HepG2 (cell line): ENCODE results near the gene IGDCC3.

Experiments
- BCL6 ChIP-seq: IDR thresholded peaks from 2 replicates; pipeline ENCODE4 v1.6.1; 2016; ENCODE audit warnings: missing genetic modification reagents, missing compliant biosample characterization
- ETV6 ChIP-seq: sonication (generic); formaldehyde crosslinking; conservative IDR thresholded peaks from 2 replicates; pipeline ENCODE4 v1.4.0; 2020; ENCODE audit warnings: missing genetic modification reagents
- FOSL2 ChIP-seq: sonication (generic); formaldehyde crosslinking; IDR thresholded peaks from 2 replicates; pipeline ENCODE4 v1.4.0; 2020; ENCODE audit warnings: missing genetic modification reagents
- KLF6 ChIP-seq: IDR thresholded peaks from 2 replicates; pipeline ENCODE4 v1.8.0; 2016; ENCODE audit warnings: missing biosample characterization, missing genetic modification reagents
- NFIC ChIP-seq: IDR thresholded peaks from 2 replicates; pipeline ENCODE4 v1.6.1; 2012; ENCODE audit warnings: mild to moderate bottlenecking, low read length, inconsistent platforms
- NKX3-1 ChIP-seq: sonication (generic); formaldehyde crosslinking; IDR thresholded peaks from 2 replicates; pipeline ENCODE4 v1.5.0; 2020; ENCODE audit warnings: missing genetic modification reagents
- SRSF9 ChIP-seq: fragments of 200-400 bp; formaldehyde crosslinking; IDR thresholded peaks from 2 replicates; pipeline ENCODE4 v1.6.1; 2018; ENCODE audit warnings: borderline replicate concordance, mild to moderate bottlenecking, low read depth, low read length; ENCODE audit not compliant: insufficient read depth, poor library complexity, severe bottlenecking
- YY1 ChIP-seq: IDR thresholded peaks from 2 replicates; pipeline ENCODE4 v1.6.1; 2011; ENCODE audit warnings: low read length, low read depth, moderate library complexity, mild to moderate bottlenecking; ENCODE audit not compliant: insufficient read depth, insufficient replicate concordance
- ZBTB21 ChIP-seq: sonication (generic); formaldehyde crosslinking; IDR thresholded peaks from 2 replicates; pipeline ENCODE4 v1.4.0; 2020; ENCODE audit warnings: missing genetic modification reagents
- ZNF33A ChIP-seq: sonication (generic); formaldehyde crosslinking; IDR thresholded peaks from 2 replicates; pipeline ENCODE4 v1.5.1; 2020; ENCODE audit warnings: missing genetic modification reagents, mild to moderate bottlenecking, moderate library complexity, borderline replicate concordance
- ZNF343 ChIP-seq: sonication (generic); formaldehyde crosslinking; IDR thresholded peaks from 2 replicates; pipeline ENCODE4 v1.4.0; 2020; ENCODE audit warnings: mild to moderate bottlenecking, missing genetic modification reagents
- TF ChIP-seq, protein P1 (sequence below): sonication (generic); formaldehyde crosslinking; IDR thresholded peaks from 2 replicates; pipeline ENCODE4 v1.5.0; 2020; ENCODE audit warnings: mild to moderate bottlenecking, missing genetic modification reagents, moderate library complexity

- TF ChIP-seq, protein P1, sequence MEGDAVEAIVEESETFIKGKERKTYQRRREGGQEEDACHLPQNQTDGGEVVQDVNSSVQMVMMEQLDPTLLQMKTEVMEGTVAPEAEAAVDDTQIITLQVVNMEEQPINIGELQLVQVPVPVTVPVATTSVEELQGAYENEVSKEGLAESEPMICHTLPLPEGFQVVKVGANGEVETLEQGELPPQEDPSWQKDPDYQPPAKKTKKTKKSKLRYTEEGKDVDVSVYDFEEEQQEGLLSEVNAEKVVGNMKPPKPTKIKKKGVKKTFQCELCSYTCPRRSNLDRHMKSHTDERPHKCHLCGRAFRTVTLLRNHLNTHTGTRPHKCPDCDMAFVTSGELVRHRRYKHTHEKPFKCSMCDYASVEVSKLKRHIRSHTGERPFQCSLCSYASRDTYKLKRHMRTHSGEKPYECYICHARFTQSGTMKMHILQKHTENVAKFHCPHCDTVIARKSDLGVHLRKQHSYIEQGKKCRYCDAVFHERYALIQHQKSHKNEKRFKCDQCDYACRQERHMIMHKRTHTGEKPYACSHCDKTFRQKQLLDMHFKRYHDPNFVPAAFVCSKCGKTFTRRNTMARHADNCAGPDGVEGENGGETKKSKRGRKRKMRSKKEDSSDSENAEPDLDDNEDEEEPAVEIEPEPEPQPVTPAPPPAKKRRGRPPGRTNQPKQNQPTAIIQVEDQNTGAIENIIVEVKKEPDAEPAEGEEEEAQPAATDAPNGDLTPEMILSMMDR: no peak
- TF ChIP-seq FOSL2 (no peak), SRSF9 (no peak), BCL6 (CRISPR knock-in tag) (no peak), ZNF343 (no peak), ETV6 (CRISPR knock-in tag) (no peak), KLF6 (CRISPR knock-in tag) (no peak), NFIC (no peak), NKX3-1 (CRISPR knock-in tag) (no peak), YY1 (no peak), ZNF33A (no peak), ZBTB21 (no peak)
Measured at GRCh38 chr15:65289261-65289854, 88.4 kb downstream of the IGDCC3 start.
